GM19455 (cell line): ENCODE data around the gene FAM50B.
"Not testable (repeated sequence)": the region's sequence is repeated elsewhere in the genome, so short reads cannot be mapped to it uniquely, and the experiment has no call there.

Source experiments
- ATAC-seq: cut with Tn5 transposase; IDR thresholded peaks from one replicate; pipeline ENCODE4 v1.9.1; 2021; ENCODE audit not compliant: unreplicated experiment

The FAM50B gene

DNA sequence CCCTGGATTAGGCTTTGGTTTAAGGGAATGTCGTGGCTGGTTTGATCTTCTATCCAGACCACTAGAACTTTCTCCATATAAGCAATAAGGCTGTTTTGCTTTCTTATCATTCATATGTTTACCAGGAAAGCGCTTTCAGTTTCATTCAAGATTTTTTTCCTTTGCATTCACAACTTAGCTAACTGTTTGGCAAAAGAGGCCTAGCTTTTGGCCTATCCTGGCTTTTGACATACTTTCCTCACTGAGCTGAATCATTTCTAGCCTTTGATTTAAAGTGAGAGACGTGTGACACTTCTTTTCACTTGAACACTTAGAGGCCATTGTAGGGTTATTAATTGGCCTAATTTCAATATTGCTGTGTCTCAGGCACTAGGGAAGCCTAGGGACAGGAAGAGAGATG, 1.7 kb upstream of the FAM50B start:
- no peak for ATAC-seq

DNA sequence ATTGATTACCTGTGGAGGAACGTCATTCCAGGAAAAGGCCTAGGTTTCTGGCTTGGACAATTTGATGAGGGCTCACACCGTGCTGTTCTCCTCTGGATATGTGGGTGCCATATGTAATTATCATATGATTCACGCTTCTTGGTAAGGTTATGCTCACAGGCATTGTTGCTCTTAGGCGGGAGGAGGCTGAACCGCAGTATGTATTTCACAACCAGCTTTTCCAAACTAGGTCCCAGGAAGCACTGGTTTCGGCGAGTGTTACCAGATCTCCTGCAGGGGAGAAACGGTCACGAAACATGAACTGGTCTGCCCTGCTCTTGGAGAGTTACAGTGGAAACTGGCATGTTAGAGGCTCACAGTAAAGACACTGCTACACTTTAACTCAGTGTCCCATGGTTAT, 793 bp upstream of the FAM50B start:
- ATAC-seq: no peak

DNA sequence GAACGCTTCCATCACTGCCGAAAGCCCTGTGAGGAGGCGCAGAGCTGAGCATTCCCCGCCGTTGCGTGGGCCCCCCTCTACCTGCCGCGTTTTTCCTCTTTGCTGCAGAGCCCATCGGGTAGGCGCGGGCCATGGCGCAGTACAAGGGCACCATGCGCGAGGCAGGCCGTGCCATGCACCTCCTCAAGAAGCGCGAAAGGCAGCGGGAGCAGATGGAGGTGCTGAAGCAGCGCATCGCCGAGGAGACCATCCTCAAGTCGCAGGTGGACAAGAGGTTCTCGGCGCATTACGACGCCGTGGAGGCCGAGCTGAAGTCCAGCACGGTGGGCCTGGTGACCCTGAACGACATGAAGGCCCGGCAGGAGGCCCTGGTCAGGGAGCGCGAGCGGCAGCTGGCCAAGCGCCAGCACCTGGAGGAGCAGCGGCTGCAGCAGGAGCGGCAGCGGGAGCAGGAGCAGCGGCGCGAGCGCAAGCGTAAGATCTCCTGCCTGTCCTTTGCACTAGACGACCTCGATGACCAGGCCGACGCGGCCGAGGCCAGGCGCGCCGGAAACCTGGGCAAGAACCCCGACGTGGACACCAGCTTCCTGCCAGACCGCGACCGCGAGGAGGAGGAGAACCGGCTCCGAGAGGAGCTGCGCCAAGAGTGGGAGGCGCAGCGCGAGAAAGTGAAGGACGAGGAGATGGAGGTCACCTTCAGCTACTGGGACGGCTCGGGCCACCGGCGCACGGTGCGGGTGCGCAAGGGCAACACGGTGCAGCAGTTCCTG, 693 bp downstream of the FAM50B start:
- ATAC-seq: no peak

DNA sequence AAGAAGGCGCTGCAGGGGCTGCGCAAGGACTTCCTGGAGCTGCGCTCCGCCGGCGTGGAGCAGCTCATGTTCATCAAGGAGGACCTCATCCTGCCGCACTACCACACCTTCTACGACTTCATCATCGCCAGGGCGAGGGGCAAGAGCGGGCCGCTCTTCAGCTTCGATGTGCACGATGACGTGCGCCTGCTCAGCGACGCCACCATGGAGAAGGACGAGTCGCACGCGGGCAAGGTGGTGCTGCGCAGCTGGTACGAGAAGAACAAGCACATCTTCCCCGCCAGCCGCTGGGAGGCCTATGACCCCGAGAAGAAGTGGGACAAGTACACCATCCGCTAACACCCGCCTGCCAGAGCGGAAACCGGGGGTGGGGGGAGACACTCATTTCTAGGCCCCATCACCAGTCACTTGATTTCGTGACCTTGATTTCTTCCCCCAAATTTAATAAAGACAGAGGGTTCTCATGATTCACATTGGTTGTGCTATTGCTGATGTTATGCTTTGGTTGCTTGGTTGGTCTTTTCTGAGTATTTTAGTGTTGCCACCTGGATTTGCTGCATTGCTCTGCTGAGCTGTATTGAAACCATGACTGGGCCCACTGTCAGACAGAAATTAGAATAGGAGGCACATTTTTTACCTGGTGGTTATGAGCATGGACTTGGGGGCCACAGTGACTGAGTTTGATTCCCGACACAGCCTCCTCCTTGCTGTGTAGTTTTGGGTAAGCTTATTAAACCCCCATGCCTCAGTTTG, 1.5 kb downstream of the FAM50B start:
- no peak for ATAC-seq

DNA sequence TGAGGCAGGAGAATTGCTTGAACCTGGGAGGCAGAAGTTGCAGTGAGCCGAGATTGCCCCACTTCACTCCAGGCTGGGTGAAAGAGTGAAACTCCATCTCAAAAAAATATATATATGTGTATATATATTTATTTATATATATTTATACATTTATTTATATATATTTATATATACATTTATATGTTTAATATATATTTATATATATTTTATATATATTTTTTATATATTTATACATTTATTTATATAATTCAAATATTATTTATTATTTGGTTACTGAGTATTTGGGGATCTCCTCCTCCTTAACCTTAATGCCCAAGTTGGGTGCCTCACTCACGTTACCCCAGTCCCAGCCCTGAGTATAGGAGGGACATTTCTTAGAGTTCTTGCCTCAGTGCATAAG, 2.7 kb downstream of the FAM50B start:
- ATAC-seq: no peak

DNA sequence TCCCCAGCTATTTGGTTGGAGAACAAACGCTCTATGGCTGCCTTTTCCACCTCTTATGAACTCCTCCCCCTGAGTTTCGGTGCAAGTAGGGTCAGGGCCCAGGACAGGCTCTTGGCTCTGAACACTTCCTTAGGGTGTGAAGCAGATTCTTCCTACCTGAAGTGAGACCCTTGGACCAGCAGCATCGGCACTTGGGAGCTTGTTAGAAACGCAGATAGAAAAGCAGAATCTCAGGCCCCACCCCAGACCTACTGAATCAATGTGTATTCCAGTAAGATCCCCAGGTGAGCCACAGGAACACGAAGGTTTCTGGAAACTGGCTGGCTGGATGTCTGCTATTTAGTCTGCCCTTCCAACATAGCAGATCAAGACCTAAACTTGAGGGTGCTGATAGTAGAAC, 3.2 kb downstream of the FAM50B start:
- ATAC-seq: no peak

DNA sequence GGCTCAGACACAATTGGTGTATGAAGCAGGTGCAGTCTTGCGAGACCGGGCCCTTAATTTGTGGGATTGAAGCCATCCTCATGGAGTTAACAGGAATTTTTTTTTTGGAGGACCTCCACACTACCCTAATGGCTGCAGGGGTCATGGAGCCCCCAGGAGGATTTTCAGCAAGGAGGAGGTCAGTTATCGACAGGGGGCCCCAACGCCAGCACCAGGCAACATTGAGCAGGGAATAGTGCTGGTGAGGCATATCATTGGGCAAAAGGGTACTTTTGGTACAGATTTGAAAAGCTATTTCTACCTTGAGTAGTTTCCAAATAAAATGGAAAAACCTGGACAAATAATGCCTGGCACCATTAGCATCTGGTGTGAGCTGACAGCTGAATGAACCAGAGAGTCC, 6.7 kb downstream of the FAM50B start:
- no peak for ATAC-seq

DNA sequence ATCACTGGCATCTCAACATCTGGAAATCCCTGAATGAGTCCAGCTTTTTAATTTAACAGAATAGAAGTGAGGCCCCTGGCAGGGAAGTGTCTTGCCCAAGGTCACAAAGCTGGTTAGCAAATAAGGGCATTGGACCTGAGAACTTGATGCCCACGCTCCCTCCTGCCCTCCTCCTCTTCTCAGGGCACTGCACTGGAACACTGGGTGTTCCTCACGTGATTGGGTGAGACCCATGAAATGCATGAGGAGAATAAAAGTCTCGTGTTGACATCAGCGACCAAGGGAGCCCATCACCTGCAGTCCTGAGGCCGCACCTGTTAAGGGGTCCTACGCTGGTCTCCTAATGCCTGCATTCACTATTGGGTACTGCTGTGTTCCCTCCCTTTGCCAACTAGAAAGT, 7.4 kb downstream of the FAM50B start:
- ATAC-seq: no peak

DNA sequence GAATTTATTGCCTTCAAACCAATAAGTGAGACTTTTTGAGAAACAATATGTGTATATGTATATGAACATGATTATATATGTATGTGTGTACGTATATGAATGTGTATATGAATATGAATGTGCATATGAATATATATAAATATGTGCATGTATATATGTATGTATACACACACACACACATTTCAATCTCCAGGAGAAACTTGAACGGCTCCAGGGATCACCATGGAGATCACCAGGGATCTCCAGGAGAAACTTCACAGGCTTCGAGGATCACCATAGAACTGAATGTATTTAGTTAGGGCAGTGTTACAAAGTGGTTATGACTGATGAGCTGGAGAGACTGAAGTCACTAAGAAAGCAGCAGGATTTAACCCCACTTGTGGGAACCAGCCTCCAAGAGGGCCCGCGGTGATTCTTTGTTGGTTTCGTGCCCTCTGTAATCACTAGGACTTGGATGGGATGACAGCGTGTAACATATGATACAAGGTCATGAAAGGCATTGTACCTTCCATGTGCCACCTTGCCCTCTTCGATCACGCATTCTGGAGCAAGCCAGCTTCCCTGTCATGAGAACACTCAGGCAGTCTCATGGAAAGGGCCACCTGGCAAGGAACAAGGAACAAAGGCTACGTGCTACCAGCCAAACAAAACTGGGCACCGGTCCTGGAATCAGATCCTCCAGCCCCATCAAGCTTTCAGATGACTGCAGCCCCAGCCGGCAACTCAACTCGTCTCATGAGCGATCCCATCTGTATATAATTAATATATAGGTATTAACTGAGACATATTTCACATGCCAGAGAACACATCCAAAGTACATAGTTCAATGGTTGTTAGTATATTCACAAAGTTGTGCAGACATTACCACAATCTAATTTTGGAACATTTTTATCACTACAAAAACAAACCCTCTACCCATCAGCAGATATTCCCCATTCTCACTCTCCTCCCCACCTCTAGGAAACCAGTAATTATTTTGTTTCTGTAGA, 8.6 kb downstream of the FAM50B start:
- no peak for ATAC-seq

DNA sequence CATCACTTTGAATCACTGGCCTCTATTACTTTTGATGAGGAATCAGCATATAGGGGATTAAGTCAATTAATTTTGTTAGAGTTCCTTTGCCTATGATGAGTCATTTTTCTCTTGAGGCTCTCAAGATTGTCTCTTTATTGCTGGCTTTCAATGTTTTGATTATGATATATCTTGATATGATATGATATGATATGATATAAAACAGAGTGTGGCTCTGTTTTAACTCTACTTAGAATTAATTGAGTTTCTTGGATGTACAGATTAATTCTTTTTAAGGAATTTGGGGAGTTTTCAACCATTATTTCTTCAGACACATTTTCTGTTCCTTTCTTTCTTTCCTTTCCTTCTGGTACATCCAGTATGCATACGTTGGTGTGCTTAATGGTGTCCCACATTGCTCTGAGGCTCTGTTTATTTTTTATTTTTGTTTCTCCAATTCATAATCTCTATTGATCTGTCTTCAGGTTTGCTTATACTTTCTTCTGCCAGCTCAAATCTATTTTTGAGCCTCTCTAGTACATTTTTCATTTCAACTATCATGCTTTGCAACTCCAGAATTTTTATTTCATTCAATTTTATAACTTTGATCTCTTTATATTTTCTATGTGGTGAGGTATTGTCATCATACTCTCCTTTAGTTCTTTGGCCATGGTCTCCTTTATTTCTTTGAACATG, 10.8 kb downstream of the FAM50B start:
- ATAC-seq: no peak

DNA sequence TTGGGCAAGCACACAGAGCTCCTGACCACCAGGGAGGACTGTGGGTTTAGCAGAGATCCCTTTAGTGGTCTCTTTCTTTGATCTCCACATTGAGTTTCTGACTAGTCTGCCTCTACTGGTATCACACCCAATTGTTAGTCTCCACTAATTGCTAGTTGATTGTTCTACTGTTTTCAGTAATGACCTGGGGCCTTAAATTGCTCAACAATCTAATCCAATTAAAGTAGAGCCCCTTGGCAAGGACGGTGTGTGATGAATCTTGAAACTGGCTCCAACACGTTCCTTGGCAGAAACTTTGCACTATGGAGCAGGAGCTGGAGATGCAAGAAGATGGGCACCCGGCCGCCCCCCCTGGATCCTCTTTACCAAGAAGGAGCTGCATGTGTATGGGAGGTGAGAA, 12.3 kb downstream of the FAM50B start:
- ATAC-seq: no peak

DNA sequence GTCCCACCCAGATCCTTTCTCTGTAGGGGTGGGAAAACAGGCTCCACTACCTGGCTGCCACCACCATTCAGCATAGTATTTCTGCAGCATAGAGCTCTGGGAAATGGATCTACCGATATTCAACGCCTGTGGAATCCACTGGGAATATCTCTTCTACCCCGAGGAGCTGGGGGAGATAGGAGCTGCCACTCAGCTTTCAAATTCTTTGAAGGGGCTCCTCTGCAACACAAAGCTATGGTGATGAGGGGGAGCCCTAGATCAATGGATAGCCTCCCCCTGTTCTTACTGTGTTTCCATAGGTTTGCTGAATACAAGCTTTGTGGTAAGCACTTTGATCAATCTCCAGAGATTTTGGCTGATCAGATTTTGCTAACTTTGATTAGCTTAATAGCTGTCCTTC, 12.9 kb downstream of the FAM50B start:
- ATAC-seq: no peak

DNA sequence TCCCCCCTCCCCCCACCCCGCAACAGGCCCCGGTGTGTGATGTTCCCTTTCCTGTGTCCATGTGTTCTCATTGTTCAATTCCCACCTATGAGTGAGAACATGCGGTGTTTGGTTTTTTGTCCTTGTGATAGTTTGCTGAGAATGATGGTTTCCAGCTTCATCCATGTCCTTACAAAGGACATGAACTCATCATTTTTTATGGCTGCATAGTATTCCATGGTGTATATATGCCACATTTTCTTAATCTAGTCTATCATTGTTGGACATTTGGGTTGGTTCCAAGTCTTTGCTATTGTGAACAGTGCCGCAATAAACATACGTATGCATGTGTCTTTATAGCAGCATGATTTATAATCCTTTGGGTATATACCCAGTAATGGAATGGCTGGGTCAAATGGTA, 14.1 kb downstream of the FAM50B start:
- ATAC-seq: not testable (repeated sequence)

DNA sequence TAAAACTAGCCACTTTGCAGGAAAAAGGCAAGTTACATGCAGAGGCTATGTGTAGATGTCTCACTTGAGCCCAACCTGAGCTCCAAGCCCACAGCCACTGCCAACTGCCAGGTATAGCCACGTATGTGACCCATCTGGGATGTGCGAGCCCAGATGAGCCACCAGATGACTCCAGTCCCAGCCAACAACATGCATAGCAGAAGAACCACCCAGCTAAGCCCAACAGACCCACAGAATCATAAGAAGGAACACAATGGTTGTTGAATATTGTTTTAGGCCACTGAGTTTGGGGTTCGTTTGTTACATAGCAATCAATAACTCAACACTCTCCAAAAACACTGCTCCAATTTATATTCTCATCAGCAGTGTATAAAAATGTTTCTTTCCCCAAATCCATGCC, 16.3 kb downstream of the FAM50B start:
- ATAC-seq: no peak

DNA sequence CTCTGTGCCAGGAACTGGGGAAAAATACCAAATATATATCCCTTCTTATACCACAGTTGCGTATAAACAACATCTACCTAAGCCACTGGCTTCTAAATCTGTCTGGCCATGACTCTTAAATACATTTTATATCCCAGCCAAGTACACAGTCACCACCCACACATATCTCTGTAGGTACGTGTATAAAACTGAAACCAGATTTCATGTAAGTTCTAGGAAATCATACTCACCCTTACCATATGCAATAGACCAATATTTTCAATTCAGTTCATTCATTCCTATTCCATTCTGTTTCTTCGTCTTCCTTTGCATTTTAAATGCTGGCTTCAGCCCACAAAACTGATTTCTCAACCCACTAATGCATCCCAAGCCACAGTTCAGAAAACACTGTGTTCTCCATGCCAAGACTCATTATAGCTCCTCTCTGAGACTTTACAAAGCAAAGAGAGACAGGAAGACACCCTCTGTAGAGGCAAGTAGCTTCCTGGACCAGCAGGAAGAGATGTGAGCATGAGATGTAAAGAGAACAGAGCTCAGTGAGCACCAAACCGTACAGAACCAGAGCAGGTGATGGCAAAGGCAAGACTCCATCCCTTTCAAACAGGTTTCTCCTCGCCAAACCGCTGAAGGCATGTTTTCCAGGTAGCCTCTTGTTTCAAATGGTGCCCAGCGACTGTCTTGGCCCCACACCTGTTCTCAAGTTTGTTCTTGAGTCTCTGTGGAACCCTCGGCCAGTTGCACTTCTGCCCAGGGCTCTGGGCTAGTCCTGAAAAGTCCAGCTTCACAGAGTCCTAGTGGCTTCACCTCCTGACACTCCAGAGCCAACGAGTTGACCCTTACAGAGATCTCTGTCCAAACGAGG, 18.7 kb downstream of the FAM50B start:
- ATAC-seq: no peak

DNA sequence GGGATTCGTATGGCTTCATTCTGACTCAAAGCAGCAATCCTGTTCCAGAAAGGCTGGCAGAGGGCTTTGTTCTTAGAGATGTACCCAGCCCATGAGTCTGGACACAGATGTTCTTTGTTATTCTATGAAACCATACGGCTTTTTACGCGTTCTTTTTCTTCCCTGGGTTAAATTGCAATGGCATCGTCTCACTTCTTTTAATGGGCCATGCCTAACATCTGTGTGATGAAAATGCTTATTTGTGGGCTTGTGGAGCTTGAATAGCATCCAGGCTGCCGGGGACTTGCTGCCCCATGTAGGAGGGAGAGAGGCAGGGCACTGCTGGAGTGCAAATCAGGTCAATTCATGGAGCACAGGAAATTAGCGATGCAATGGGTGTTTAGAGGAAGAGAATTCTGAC, 19.4 kb downstream of the FAM50B start:
- ATAC-seq: no peak

DNA sequence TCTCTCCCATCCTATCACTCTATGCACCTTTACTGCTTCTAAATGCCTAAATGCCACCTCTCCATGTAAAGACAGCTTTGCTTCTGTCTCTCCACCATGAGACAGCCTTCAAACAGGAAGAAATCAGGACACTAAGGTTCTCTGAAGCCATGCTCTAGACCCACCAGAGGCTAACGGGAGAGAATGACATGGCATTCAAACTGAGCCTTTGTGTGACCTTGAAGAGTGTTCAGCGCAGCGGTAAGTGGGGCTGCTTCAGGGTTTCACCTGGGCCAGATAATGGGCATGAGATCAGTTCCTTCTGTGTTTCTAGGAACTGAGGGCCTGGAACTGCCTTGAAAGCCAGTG, 20.1 kb downstream of the FAM50B start:
- no peak for ATAC-seq

DNA sequence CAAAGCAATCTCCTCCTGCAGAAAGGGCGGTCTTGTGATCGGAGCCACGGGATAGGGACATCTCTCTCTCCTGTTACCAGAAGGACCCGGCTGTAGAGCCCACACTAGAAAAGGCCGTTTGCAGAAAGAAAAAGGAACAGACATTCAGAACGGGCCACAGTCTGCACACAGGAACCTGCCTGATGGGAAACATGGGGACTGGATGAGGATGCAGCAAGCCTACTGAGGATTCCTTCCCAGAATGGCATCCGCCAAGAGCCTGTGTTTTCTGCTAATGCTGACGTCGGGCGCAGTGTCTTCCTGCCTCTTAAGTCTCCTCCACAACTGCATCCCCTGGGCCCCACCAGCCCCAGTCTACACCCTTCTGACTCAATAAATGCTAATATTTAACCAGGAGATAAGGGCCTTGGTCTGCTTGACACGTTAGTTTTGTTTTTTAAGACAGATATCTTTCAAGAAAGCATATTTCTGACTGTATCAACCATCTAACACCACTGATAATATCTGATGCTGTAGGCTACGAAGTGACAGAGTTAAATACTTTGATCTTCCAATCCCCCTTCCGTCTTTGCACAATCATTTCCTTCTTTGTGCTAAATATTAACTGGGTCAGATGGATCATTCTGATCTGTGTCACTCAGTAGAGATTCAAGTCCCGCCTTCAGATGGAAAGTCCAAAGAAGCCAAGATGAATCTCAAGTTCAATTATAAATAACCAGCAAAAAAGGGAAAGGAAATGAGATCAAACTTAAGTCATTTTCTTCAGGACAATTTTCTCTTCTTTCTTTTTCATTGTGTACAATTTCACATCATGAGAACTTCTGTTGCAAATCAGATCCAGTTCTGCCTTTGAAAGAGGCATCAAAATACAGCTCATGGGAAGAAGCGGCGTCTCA, 20.7 kb downstream of the FAM50B start:
- no peak for ATAC-seq

DNA sequence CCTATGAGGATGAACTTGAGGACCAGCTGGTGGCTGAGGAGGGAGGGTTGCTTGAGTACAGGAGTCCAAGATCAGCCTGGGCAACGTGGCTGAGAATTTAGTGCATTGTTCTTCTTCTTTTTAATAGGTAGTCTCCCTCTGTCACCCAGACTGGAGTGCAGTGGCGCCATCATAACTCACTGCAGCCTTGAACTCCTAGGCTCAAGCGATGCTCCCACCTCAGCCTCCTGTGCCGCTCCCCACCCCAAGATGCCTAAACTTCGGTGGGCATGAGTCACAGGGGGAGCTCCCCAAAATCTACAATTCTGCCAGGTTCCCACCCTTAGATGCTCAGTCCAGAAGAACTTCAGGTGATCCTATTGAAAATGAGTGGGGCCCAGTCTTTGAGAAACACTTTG, 21.4 kb downstream of the FAM50B start:
- no peak for ATAC-seq
